GM21619 (cell line): ENCODE measurements around the gene SLC38A9.
"Not testable (repeated sequence)": the region's sequence is repeated elsewhere in the genome, so short reads cannot be mapped to it uniquely, and the experiment has no call there.

Source experiments
- ATAC-seq: cut with Tn5 transposase; IDR thresholded peaks from one replicate; pipeline ENCODE4 v1.9.1; 2021; ENCODE audit not compliant: unreplicated experiment

The SLC38A9 gene, protein sequence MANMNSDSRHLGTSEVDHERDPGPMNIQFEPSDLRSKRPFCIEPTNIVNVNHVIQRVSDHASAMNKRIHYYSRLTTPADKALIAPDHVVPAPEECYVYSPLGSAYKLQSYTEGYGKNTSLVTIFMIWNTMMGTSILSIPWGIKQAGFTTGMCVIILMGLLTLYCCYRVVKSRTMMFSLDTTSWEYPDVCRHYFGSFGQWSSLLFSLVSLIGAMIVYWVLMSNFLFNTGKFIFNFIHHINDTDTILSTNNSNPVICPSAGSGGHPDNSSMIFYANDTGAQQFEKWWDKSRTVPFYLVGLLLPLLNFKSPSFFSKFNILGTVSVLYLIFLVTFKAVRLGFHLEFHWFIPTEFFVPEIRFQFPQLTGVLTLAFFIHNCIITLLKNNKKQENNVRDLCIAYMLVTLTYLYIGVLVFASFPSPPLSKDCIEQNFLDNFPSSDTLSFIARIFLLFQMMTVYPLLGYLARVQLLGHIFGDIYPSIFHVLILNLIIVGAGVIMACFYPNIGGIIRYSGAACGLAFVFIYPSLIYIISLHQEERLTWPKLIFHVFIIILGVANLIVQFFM

DNA sequence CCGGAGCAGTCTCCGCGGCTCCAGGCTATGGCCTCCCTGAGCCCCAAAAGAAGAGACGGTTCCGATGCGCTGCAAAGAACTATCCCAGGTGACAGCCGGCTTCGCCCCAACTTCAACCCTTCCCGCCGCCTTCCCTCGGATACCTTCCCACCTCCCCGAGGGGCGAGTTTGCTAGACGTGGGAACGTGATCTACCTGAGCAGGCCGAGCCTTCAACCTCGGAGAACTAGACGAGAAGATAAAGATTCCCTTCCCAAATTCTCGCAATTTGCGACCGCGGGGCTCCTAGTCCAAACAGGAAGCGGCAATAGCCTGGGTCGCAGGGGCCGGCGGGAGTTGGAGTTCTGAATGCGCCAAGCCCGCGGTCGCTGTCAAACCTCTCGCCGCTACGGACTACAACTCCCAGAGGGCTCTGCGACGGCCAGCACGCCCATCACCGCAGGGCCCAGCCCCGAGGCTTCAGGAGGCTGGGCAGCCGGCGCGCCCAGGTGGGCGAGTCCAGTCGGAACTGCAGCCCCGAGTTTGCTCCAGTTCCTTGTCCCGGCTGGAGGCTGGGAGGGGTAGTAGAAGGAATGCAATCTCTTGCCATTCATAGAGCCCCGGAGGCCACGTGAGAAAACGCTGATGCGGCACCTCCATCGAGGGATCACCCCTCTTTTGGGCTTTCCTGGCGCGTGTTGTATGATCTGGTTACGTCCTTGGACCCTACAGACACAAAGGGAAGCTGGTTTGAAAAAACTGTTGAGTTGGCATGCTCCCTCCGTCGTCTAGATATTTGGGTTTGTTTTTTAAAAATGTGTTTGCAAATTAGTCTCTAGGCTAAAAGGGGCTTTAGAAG lies at the start of gene SLC38A9:
SLC38A9 (minus strand) TSS at position 302 of the 837 bp plus-strand sequence. CDS start 14,366 bp downstream, outside the sequence.
- ATAC-seq = peak; percentile 99

DNA sequence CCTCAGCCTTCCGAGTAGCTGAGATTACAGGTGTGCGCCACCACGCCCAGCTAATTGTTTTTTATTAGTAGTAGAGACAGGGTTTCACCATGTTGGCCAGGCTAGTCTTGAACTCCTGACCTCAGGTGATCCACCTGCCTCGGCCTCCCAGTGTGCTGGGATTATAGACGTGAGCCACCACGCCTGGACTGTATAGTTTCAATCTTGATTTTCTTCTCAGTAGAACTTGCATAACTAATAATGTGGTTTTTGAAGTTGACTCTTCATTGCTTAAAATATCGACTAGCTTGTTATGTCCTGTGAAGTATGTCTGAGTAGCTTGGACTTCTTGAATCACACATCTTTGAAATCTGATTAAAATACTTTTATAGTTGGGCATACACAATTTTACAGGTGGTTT lies 49.6 kb upstream of the SLC38A9 start:
- ATAC-seq = not testable (repeated sequence)

DNA sequence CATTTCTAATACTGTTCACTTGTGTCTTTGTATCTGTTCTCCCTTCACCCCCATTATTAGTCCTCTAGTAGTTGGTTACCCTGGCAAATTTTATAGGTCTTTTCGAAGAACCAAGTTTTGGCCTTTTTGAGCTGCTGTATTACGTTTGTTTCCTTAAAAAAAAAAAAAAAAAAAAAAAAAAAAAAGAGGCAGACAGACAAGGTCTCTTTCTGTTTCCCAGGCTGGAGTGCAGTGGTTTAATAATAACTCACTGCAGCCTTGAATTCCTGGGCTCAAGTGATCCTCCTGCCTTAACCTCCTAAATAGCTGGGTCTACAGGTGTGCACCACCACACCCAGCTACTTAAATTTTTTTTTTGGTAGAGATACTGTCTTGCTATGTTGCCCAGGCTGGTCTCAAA lies 46.6 kb upstream of the SLC38A9 start:
- ATAC-seq = no peak

DNA sequence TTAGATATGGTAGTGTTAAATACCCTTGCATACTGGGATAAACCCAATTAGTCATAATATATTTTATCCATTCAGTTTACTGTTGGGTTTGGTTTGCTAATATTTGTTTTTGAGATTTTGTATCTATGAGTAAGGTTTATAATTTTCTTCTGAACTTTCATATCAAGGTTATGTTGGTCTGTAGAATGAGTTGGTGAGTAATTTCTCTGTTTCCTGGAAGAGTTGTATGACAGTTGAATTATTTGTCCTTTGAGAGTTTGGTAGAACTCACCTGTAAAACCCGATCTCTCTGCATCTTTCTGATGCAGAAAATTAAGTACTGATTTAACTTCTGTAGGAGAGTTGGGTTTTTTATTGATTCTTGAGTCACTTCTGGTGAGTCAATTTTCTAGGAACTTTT lies 46.1 kb upstream of the SLC38A9 start:
- no peak for ATAC-seq

DNA sequence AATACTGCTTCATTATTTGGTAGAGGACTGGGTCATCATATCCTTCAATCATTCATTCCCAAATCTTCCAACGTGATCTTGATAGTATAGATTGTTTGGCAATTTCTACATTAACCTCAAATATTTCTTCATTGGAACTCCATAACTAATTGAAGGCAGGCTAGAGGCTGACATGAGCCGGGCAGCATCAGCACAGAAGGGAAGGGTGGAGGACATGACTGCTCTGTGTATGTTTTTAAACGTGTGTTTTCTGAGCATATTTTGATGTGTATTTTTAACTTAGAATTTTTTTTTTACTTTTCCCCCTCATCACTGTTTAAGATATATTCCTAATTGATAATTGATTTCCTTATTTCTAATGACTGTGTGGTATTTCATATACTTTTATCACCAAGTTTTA lies 38.4 kb upstream of the SLC38A9 start:
- no peak for ATAC-seq

DNA sequence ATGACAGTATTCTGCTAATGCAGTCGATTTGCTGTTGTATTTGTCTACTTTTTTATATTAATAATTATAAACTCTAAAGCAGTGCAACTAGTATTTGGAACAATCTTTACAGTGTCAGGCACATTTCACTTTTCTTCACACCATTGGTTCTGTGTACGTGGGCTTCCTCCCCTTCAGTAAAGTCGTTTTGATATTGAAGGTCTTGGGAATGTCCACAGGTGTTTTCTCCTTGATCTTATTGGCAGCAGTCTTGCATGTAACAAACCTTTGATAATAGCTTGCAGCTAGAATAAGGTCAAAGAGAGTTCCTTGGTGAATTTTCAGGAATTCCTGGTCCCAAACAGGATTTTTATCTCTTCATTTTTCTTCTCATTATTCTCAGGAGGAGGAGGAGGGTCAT lies 37.9 kb upstream of the SLC38A9 start:
- ATAC-seq = no peak

DNA sequence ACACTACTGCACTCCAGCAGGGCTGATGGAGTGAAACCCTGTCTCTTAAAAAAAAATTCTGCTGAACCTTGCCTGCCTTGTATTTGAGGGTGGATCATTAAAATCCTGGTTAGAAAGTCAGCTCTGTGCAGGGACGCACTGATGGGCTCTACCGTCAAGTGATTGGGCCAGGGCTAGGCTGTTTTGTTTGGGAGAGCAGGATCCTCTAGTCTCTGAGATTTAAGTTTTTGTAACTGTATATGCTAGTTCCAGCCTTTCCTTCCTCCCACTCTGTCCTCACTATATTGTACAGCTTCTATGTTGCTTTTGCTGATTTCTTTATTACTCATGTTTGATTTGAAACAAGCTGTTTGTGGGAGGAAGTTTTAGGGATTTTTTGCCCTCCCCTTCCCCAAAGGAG lies 37.3 kb upstream of the SLC38A9 start:
- ATAC-seq = no peak

DNA sequence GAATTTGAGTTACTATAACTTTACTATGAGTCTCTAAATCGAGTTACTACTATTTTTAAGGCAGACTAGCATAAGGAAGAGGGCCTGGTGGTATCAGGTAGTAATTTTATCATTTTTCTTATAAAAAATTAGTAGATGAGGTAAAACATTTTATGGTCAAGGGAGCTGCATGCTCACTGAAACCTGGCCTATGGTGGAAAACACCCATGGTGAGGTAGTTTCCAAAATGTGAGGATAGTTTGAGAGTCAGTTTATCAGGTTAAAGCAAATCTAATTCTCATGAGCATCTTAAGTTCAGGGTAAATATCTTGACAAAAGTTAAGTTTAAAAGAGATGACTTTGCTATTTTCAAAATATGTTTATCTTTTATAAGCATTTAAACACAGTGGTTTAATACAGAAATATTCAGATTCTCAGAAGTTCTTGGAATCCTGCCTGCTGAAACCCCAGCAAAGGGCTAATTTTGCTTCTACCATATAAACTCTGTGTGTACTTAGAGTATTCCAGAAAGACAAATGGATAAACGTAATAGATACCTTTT lies 35.7 kb upstream of the SLC38A9 start:
- ATAC-seq = no peak

DNA sequence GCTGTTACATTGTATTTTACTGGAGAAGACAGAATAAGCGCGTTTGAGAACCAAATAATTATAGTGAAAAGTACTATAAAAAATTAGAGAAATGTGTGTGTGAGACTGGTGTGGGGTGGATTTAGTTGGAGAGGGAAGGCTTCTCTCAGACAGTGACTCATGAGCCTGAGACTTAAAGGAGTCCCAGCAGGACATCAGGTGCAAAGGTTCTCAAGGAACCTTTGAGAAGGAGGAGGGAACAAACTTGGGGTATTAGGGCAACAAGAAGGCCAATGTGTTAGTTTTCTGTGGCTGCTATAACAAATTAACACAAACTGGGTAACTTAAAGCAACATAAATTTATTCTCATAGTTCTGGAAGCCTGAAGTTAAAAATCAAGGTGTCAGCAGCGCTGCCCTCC lies 30.7 kb upstream of the SLC38A9 start:
- no peak for ATAC-seq

DNA sequence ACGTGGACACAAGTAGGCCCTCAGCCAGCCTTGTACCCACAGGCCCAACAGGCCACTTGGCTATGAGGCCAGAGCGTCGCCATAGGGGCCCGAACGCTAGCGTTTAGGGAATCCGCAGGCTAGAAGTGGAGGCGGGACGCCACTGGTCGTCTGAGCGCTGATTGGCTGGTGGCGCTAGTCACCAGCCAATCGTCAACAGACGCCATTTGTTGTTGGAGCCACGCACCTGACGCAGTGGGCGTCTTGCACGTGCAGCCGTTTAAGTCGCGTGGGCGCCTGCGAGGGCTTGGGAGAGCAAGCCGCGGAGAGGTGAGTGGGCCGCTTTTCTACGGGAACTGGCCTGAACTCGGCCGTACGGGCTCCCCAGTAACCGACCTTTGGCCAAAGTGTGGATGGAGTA lies 25.7 kb upstream of the SLC38A9 start, which contains the start of gene DDX4:
DDX4 (plus strand) TSS at position 269 of the 400 bp plus-strand sequence. CDS start 903 bp downstream, outside the sequence.
- no peak for ATAC-seq

DNA sequence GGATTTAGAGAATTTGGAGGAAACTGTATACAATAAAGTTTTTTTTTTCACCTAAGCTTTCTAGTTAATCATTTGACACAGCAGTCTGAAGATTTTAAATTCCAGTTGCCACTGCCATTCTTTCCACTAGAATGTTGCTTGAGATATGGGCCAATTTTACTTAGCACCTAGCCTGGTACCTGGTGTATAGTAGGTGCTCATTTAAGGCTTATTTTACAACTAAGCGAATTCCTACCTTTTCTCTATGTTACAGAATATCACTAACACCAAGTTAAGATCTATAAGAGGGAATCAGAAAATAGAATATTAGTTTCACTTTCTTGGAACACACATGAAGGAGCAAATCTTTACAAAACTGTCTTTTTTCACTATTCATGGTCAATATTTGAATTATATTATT lies 22.5 kb upstream of the SLC38A9 start:
- ATAC-seq = no peak

DNA sequence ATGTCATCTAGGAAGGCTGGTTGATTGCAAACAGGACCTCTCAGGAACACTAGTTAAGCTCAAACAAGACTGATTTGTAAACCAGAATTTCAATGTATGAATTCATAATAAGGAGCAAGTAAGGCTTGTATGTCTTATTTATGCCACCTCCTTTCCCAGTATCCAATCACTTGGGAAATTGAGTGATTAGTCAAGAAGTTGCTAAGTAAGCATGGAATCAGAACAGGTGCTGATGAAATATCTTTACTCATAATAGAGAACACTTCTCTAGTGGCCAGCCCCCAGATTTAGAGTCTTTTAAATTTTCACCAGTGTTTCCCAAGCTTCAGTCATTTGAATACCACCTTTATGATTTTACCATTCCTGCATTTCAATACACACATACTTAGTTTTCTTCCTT lies 20.5 kb upstream of the SLC38A9 start:
- ATAC-seq = no peak

DNA sequence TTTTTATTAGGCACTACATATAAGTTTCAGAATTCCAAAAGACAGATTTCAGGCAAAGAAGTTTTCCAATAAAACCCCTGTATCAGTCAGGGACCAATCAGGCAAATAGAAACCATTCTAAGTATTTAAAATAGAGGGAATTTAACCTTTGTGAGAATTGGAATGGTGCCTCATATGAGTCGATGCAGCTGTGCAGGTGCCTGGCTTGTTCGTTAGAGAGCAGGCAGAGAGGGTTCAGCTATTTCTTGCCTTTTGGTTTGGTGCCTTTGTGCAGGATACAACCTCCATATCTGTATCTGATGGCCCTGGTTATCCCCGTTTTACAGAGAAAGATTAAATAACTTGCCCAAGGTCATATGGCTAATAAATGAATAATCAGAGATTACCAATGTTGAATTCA lies 19.7 kb upstream of the SLC38A9 start:
- no peak for ATAC-seq

DNA sequence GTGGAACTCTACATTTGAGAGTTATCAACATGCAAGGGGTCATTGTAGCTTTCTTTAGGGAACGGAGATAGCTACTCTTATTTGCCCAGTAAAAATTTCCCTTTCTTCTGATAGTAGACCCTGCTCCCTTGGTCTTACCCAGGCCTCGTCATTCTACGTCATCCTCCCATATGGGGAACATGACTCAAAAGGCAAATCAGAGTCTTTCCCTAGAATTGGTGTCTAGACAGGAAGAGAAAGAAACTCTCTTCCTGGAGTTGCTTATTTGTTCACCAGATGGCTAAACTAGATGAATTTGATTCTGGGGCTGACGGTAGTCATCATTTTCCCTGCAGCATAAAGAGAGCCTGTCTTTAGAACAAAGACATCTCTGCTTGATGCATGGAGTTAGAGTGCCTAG lies 12.2 kb upstream of the SLC38A9 start:
- no peak for ATAC-seq

DNA sequence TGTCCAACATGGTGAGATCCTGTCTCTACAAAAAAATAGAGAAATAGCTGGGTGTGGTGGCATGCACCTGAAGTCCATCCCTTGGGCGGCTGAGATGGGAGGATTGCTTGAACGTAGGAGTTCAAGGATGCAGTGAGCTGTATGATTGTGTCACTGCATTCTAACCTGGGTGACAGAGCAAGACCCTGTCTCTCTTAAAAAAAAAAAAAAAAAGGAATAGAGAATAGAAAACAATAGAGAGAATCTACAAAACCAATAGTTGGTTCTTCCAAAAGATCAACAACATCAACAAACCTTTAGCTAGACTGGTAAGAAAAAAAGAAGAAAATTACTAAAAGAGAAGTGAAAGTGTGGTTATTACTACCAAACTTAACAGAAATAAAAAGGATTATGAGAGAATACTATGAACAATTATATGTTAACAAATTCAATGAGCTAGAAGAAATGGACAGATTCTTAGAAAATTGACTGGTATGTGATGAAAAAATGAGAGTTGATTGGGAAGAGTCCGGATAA lies 8.1 kb upstream of the SLC38A9 start:
- no peak for ATAC-seq

DNA sequence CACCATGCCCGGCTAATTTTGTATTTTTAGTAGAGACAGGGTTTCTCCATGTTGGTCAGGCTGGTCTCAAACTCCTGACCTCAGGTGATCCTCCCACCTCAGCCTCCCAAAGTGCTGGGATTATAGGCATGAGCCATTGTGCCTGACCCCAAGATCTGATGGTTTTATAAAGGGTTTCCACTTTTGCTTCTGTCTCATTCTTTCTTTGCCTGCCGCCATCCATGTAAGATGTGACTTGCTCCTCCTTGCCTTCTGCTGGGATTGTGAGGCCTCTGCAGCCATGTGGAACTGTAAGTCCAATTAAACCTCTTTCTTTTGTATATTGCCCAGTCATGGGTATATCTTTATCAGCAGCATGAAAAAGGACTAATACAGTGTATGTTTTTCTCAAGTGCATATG lies 6.9 kb upstream of the SLC38A9 start:
- ATAC-seq = not testable (repeated sequence)

DNA sequence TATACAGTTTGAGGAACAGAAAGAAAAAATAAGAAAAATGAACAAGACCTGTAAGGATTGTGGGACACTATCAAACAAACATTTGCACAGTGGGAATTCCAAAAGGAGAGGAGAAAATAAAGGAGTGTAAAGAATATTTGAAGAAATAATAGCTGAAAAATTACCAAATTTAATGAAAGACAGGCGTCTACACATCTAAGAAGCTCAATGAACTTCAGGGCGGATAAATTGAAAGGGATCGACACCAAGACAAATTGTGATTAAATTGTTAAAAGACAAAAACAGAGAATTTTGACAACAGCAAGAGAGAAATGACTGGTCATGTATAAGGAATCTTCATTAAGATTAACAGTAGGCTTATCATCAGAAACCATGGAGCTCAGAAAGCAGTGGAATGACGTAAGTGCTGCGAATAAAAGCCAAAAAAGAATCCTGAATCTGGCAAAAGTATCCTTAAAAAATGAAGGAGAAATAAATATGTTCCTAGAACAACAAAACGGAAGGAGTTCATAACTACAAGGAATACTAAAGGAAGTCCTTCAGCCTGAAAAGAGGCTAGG lies 3.5 kb upstream of the SLC38A9 start:
- no peak for ATAC-seq

DNA sequence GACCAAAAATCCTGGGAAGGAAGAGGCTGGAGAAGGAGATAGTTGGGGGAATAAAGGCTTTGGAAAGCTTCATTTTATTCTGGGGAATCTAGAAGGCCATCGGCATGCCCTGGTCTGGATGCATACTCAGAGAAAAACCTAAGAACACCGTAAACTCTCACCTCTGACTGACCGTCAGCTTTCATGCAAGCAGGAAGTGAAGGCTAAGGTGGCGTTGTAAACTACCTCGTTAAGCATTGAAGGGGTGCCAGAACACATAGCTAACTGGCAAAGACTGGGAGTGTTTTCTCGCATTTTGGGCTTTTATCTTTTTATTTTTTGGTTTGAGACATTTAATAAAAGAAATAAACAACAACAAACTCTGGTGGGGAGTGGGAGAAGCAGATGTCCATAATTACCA lies 2.6 kb upstream of the SLC38A9 start:
- ATAC-seq = no peak

DNA sequence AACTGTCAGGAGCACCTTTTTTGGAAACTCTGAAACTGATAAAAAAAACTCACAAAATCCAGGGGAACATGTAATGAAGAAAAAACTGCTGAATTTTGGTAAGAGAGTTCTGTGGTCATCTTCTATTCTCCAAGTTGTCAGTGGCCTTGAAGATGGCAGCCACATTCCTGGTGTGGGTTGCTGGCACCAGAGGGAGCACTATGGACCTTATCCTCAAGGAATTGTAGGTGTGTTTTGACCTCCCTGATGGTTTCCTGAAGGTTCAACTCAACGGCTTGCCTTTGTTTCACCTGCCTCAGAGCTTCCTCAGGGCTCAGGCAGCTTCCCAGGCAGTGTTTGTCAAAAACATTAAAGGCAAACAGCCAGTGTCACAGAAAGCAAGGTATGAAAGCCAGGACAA lies 2.2 kb upstream of the SLC38A9 start:
- no peak for ATAC-seq

DNA sequence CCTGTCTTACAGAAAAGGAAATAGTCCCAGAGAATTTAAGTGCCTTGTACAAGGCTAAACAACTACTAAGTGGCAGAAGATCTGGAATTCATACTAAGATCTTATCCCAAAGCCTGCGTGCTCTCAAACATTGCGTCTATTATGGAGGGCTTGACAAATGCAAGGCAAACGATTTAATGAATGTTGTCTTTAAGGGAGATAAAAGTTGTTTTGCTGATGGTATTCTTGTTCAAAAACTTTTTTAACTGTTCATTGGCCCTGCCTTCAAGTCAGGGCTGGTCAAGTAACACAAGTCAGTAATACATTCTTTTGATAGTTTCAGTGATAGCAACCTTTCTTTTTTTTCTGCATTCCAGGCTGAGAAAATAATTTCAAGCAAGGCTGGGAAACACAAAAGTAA lies 1.7 kb upstream of the SLC38A9 start:
- ATAC-seq = no peak

DNA sequence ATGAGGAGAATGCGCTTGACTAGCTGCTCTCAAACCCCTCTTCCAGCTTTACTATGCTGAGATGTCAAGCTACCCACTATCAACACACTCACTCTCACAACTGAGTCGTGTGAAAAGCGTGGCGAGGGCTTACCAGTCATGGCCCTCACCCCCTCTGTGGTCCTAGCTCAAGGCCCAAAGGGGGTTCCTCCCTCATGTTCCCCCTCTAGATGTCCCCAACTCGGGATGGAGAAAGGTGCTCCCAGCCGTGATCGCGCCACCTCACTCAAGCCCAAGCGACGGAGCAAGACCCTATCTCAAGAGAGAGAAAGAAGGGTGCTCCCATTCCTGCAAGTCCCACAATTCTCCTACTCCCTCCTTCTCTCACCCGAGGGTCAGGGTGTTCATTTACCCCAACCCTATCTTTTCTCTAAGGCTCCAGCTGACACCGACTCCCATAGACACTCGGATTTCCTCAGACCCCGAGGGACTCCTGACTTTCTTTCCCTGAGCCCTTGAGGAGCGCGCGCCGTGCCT lies 559 bp downstream of the SLC38A9 start:
- no peak for ATAC-seq
